Transverse colon (tissue), 4 donors: ENCODE results near the gene JAKMIP1. TPM values are rescaled to one million over a fixed set of nuclear protein-coding genes. Genes with fewer than 3 reads are reported as not detected.

Experiments used
- DNase-seq: peaks from one replicate; pipeline ENCODE4 v3.0.0-alpha.2; 2019
- H3K27ac ChIP-seq, 4 donors: fragments of 200-600 bp; sonication (generic); 2 replicates each; pipeline ENCODE4 v1.5.1; 2016 to 2018; ENCODE audit warnings: inconsistent platforms in 4 of 4
- H3K27me3 ChIP-seq: fragments of 200-600 bp; sonication (generic); 2 replicates; pipeline ENCODE4 v1.5.1; 2017; ENCODE audit warnings: inconsistent platforms
- H3K36me3 ChIP-seq, 4 donors: fragments of 200-600 bp; sonication (generic); 2 replicates each; pipeline ENCODE4 v1.5.1; 2017 to 2019; ENCODE audit warnings: inconsistent platforms in 4 of 4
- H3K4me1 ChIP-seq, 4 donors: fragments of 200-600 bp; sonication (generic); 2 replicates each; pipeline ENCODE4 v1.5.1; 2017 to 2020; ENCODE audit warnings: inconsistent platforms in 4 of 4
- H3K4me3 ChIP-seq, 4 donors: fragments of 200-600 bp; sonication (generic); 1 replicate in 1 of 4; 2 replicates in 3 of 4; pipeline versions ENCODE4 v1.5.1 to v1.6.1; 2017 to 2019; ENCODE audit warnings: inconsistent platforms in 4 of 4
- H3K9me3 ChIP-seq, 2 donors: fragments of 200-600 bp; sonication (generic); 2 replicates each; pipeline ENCODE4 v1.5.1; 2017 to 2019; ENCODE audit warnings: inconsistent platforms in 2 of 2
- CTCF ChIP-seq, 5 experiments: fragments of 200-600 bp in 3 of 5; fragments of 450-650 bp in 2 of 5; sonication (generic) in 3 of 5; IDR thresholded peaks; 1 replicate in 2 of 5; 2 replicates in 3 of 5; pipeline ENCODE4 v1.5.1; 2016 to 2017; ENCODE audit warnings: antibody characterized with exemption in 5 of 5, inconsistent platforms in 3 of 5, mild to moderate bottlenecking in 2 of 5, moderate library complexity in 1 of 5
- EP300 ChIP-seq: sonication (generic); formaldehyde crosslinking; IDR thresholded peaks from one replicate; pipeline ENCODE4 v1.6.1; 2017; ENCODE audit warnings: antibody characterized with exemption, low read depth
- POLR2A ChIP-seq: fragments of 450-650 bp; IDR thresholded peaks from one replicate; pipeline ENCODE4 v1.6.1; 2016; ENCODE audit warnings: antibody characterized with exemption, mild to moderate bottlenecking, moderate library complexity
- POLR2AphosphoS5 ChIP-seq, 3 donors: sonication (generic); formaldehyde crosslinking; IDR thresholded peaks; one replicate each; pipeline ENCODE4 v1.6.1; 2016; ENCODE audit warnings: antibody characterized with exemption in 3 of 3
- WGBS, 2 donors: methylation state at CpG; one replicate each; pipeline ENCODE4 v1.1.5; 2018; ENCODE audit warnings: low coverage in 1 of 2; 5-methylcytosine and 5-hydroxymethylcytosine counted together
- in situ Hi-C, 4 donors: fragments of 200-750 bp; cut with MboI; loops; one replicate each; pipeline versions ENCODE4 v1.15.0 to v1.15.1; 2017; ENCODE audit warnings: low sequenced_read_pairs in 3 of 4, low pct_ligation_motif_present in 1 of 4, low pct_unique_long_range_greater_than_20kb in 1 of 4
- intact Hi-C: fragments of 100-400 bp; cut with DNase I; formaldehyde crosslinking; loops from one replicate; pipeline ENCODE4 v1.15.1; 2023; ENCODE audit warnings: low total_unique reads
- total RNA-seq, 4 donors: library from RNA; depleted of rRNA; stranded (reverse); fragments of >200 nt; gene quantifications; one replicate each; pipeline ENCODE4 v1.1.0, GENCODE V29; 2016

Gene JAKMIP1
- total RNA-seq, 4 donors from 2014 or later, result 1.2 to 1.7 TPM; not detected in 2

- 87 to 100% methylated on average over 2 to 8 of the region's 8 CpGs for WGBS, 2 donors
- in situ Hi-C loops, result no loop called here
- intact Hi-C loops, result no loop called here
- Histone ChIP-seq H3K4me3 (no peak overlapping the region), H3K36me3 (no peaks in the 10 kb centered on the region), H3K9me3 (no peaks in the 10 kb centered on the region), H3K27ac (no peak overlapping the region), H3K4me1 (no peaks in the 10 kb centered on the region), H3K27me3 (no peaks in the 10 kb centered on the region)
- DNase-seq, result no peak
- no peak for TF ChIP-seq CTCF (IDR thresholded peaks at IDR 0.05)
Measured at GRCh38 chr4:6049985-6050384, 150.4 kb downstream of the JAKMIP1 start.

- in situ Hi-C loops (no loop called here), intact Hi-C loops (no loop called here)
- TF ChIP-seq POLR2A, result no peak
- no peak for TF ChIP-seq POLR2AphosphoS5 (IDR thresholded peaks at IDR 0.05)
- TF ChIP-seq CTCF (IDR thresholded peaks at IDR 0.05), result no peak
- TF ChIP-seq EP300, result no peak
- no peaks in the 10 kb centered on the region for H3K4me1 ChIP-seq
- no peak for DNase-seq
- H3K9me3 ChIP-seq, result no peaks in the 10 kb centered on the region
- no peak overlapping the region for H3K27ac ChIP-seq
- 86 to 91% methylated on average over 5 to 12 of the region's 12 CpGs for WGBS, 2 donors
- no peak overlapping the region for H3K4me3 ChIP-seq
- no peaks in the 10 kb centered on the region for H3K27me3 ChIP-seq
- H3K36me3 ChIP-seq, result no peaks in the 10 kb centered on the region
Measured at GRCh38 chr4:6049278-6049677, 151.1 kb downstream of the JAKMIP1 start.

GRCh38 chr4:6048537-6048936 is 151.8 kb downstream of the JAKMIP1 start:
- intact Hi-C loops (no loop called here), in situ Hi-C loops (no loop called here)
- DNase-seq, result no peak
- 57 to 79% methylated on average over 7 to 12 of the region's 12 CpGs for WGBS, 2 donors
- H3K36me3 ChIP-seq, result no peaks in the 10 kb centered on the region
- no peak overlapping the region for H3K4me3 ChIP-seq
- TF ChIP-seq EP300, result no peak
- TF ChIP-seq POLR2A, result no peak
- TF ChIP-seq POLR2AphosphoS5 (IDR thresholded peaks at IDR 0.05), result no peak
- TF ChIP-seq CTCF (IDR thresholded peaks at IDR 0.05), result no peak
- H3K4me1 ChIP-seq, result no peaks in the 10 kb centered on the region
- no peaks in the 10 kb centered on the region for H3K27me3 ChIP-seq
- no peak overlapping the region for H3K27ac ChIP-seq
- H3K9me3 ChIP-seq, result no peaks in the 10 kb centered on the region

GRCh38 chr4:6047130-6047673 is 153.1 kb downstream of the JAKMIP1 start:
- H3K36me3 ChIP-seq, result no peaks in the 10 kb centered on the region
- H3K4me1 ChIP-seq, result no peaks in the 10 kb centered on the region
- TF ChIP-seq POLR2AphosphoS5 (IDR thresholded peaks at IDR 0.05) (no peak), EP300 (no peak), POLR2A (no peak), CTCF (IDR thresholded peaks at IDR 0.05) (no peak)
- in situ Hi-C loops (no loop called here), intact Hi-C loops (no loop called here)
- WGBS, 2 donors, result 60 to 62% methylated on average over 3 to 15 of the region's 15 CpGs
- no peak overlapping the region for H3K4me3 ChIP-seq
- H3K27me3 ChIP-seq, result no peaks in the 10 kb centered on the region
- H3K27ac ChIP-seq, result no peak overlapping the region
- no peaks in the 10 kb centered on the region for H3K9me3 ChIP-seq
- no peak for DNase-seq
